Measurements from ENCODE around the gene EML1.

EML1 gene

GRCh38 chr14:99976021-99976420 lies 182.8 kb downstream of the EML1 start:
- Histone ChIP-seq H3K4me3 (ENCODE audit: control insufficient read depth in 1 of 7, extremely low read depth in 1 of 7, insufficient read depth in 4 of 7, low read depth in 2 of 7, low read length in 6 of 7) (no peak overlapping the region), H3K9me3 (ENCODE audit: control extremely low read depth in 1 of 5, control insufficient read depth in 4 of 5, insufficient read depth in 2 of 5, low read depth in 1 of 5, low read length in 4 of 5) (peaks cover 0 to 14% (median 0%) of the 10 kb centered on the region in 5 experiments), H3K27me3 (replicated peaks in 2 of 5; ENCODE audit: control insufficient read depth in 4 of 5, insufficient read depth in 5 of 5, low read length in 4 of 5) (no peaks in the 10 kb centered on the region), H3K36me3 (ENCODE audit: control insufficient read depth in 4 of 4, insufficient read depth in 4 of 4, low read length in 3 of 4) (peaks cover 0 to 4% (median 0%) of the 10 kb centered on the region in 4 experiments), H3K27ac (ENCODE audit: insufficient read depth in 1 of 2, low read depth in 1 of 2, low read length in 2 of 2, poor library complexity in 1 of 2, severe bottlenecking in 2 of 2) (no peak overlapping the region), H3K4me1 (ENCODE audit: control extremely low read depth in 1 of 4, control insufficient read depth in 4 of 4, insufficient read depth in 4 of 4, low read length in 3 of 4) (peaks cover 3 to 12% (median 7%) of the 10 kb centered on the region in 4 experiments)
- no peak for DNase-seq
- WGBS (ENCODE audit: insufficient coverage), result no CpG with 5 or more reads among the region's 1 CpG
- ChIA-PET POLR2A (no interaction called here), CTCF (interaction anchor here (1.1 to 4.5 kb wide), 3 partner anchors 50 to 217 kb away, joined by 3 to 21 read pairs (median 3); no protein-coding TSS in a partner anchor)

GRCh38 chr14:99976681-99977080 lies 183.5 kb downstream of the EML1 start:
- no peaks in the 10 kb centered on the region for H3K27me3 ChIP-seq (replicated peaks in 2 of 5; ENCODE audit: control insufficient read depth in 4 of 5, insufficient read depth in 5 of 5, low read length in 4 of 5)
- 96% methylated on average over 2 of the region's 3 CpGs for WGBS (ENCODE audit: insufficient coverage)
- H3K9me3 ChIP-seq (ENCODE audit: control extremely low read depth in 1 of 5, control insufficient read depth in 4 of 5, insufficient read depth in 2 of 5, low read depth in 1 of 5, low read length in 4 of 5), result peaks cover 0 to 14% (median 0%) of the 10 kb centered on the region in 5 experiments
- H3K36me3 ChIP-seq (ENCODE audit: control insufficient read depth in 4 of 4, insufficient read depth in 4 of 4, low read length in 3 of 4), result peaks cover 0 to 4% (median 0%) of the 10 kb centered on the region in 4 experiments
- H3K4me1 ChIP-seq (ENCODE audit: control extremely low read depth in 1 of 4, control insufficient read depth in 4 of 4, insufficient read depth in 4 of 4, low read length in 3 of 4), result peaks cover 3 to 14% (median 8%) of the 10 kb centered on the region in 4 experiments
- no peak overlapping the region for H3K4me3 ChIP-seq (ENCODE audit: control insufficient read depth in 1 of 7, extremely low read depth in 1 of 7, insufficient read depth in 4 of 7, low read depth in 2 of 7, low read length in 6 of 7)
- ChIA-PET CTCF (interaction anchor here (1.1 to 4.5 kb wide), 3 partner anchors 49 to 216 kb away, joined by 3 to 21 read pairs (median 3); no protein-coding TSS in a partner anchor), POLR2A (no interaction called here)
- H3K27ac ChIP-seq (ENCODE audit: insufficient read depth in 1 of 2, low read depth in 1 of 2, low read length in 2 of 2, poor library complexity in 1 of 2, severe bottlenecking in 2 of 2), result no peak overlapping the region
- no peak for DNase-seq

GRCh38 chr14:99980299-99980698 lies 187.1 kb downstream of the EML1 start:
- DNase-seq, result no peak
- no peak overlapping the region for H3K27ac ChIP-seq (ENCODE audit: insufficient read depth in 1 of 2, low read depth in 1 of 2, low read length in 2 of 2, poor library complexity in 1 of 2, severe bottlenecking in 2 of 2)
- POLR2A ChIA-PET, result no interaction called here
- WGBS (ENCODE audit: insufficient coverage), result 88% methylated on average over 4 of the region's 7 CpGs
- H3K4me1 ChIP-seq (ENCODE audit: control extremely low read depth in 1 of 4, control insufficient read depth in 4 of 4, insufficient read depth in 4 of 4, low read length in 3 of 4), result peaks cover 0 to 21% (median 14%) of the 10 kb centered on the region in 4 experiments
- no peak overlapping the region for H3K4me3 ChIP-seq (ENCODE audit: control insufficient read depth in 1 of 7, extremely low read depth in 1 of 7, insufficient read depth in 4 of 7, low read depth in 2 of 7, low read length in 6 of 7)
- peaks cover 0 to 5% (median 0%) of the 10 kb centered on the region in 5 experiments for H3K9me3 ChIP-seq (ENCODE audit: control extremely low read depth in 1 of 5, control insufficient read depth in 4 of 5, insufficient read depth in 2 of 5, low read depth in 1 of 5, low read length in 4 of 5)
- H3K36me3 ChIP-seq (ENCODE audit: control insufficient read depth in 4 of 4, insufficient read depth in 4 of 4, low read length in 3 of 4), result no peaks in the 10 kb centered on the region
- no peaks in the 10 kb centered on the region for H3K27me3 ChIP-seq (replicated peaks in 2 of 5; ENCODE audit: control insufficient read depth in 4 of 5, insufficient read depth in 5 of 5, low read length in 4 of 5)
- CTCF ChIA-PET, result interaction anchor here (0.8 to 6.5 kb wide), 7 partner anchors 38 to 177 kb away, joined by 3 to 76 read pairs (median 11); no protein-coding TSS in a partner anchor

DNA sequence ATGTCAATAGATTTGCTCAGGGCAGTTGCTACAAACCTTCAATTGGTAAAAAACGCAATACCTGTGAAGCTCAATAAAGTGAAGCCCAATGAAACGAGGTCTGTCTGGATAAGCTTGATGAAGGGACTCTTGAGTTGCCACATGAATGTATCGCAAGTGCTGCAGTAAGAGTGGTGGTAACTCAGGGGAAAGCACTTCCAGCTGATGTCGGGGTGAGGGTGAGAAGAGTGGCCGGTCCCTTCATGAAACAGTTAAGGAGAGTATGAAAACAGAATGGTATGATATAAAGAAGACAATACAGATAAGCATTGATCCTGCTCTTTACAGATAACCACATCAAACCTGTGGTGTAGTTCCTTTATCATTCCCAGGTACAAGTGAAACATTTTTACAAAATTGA lies 188.6 kb downstream of the EML1 start:
- Histone ChIP-seq H3K36me3 (ENCODE audit: control insufficient read depth in 4 of 4, insufficient read depth in 4 of 4, low read length in 3 of 4) (no peaks in the 10 kb centered on the region), H3K27ac (ENCODE audit: insufficient read depth in 1 of 2, low read depth in 1 of 2, low read length in 2 of 2, poor library complexity in 1 of 2, severe bottlenecking in 2 of 2) (no peak overlapping the region), H3K4me3 (ENCODE audit: control insufficient read depth in 1 of 7, extremely low read depth in 1 of 7, insufficient read depth in 4 of 7, low read depth in 2 of 7, low read length in 6 of 7) (peak overlapping the region in 2 of 7 experiments; percentile 23 to 24), H3K4me1 (ENCODE audit: control extremely low read depth in 1 of 4, control insufficient read depth in 4 of 4, insufficient read depth in 4 of 4, low read length in 3 of 4) (peaks cover 0 to 21% (median 14%) of the 10 kb centered on the region in 4 experiments), H3K9me3 (ENCODE audit: control extremely low read depth in 1 of 5, control insufficient read depth in 4 of 5, insufficient read depth in 2 of 5, low read depth in 1 of 5, low read length in 4 of 5) (peaks cover 0 to 5% (median 0%) of the 10 kb centered on the region in 5 experiments), H3K27me3 (replicated peaks in 2 of 5; ENCODE audit: control insufficient read depth in 4 of 5, insufficient read depth in 5 of 5, low read length in 4 of 5) (no peaks in the 10 kb centered on the region)
- ChIA-PET POLR2A (interaction anchor here (1.6 kb wide), 1 partner anchor 126 kb away, joined by 3 read pairs; no protein-coding TSS in a partner anchor), CTCF (interaction anchor here (0.7 to 6.5 kb wide), 28 partner anchors 8 to 304 kb away, joined by 3 to 76 read pairs (median 5); no protein-coding TSS in a partner anchor)
- 78% methylated on average over 4 of the region's 5 CpGs for WGBS (ENCODE audit: insufficient coverage)
- DNase-seq, result peak in 1 of 3 donors; percentile 15

GRCh38 chr14:99982537-99983250 lies 189.5 kb downstream of the EML1 start:
- Histone ChIP-seq H3K4me1 (ENCODE audit: control extremely low read depth in 1 of 4, control insufficient read depth in 4 of 4, insufficient read depth in 4 of 4, low read length in 3 of 4) (peaks cover 0 to 21% (median 14%) of the 10 kb centered on the region in 4 experiments), H3K27me3 (replicated peaks in 2 of 5; ENCODE audit: control insufficient read depth in 4 of 5, insufficient read depth in 5 of 5, low read length in 4 of 5) (no peaks in the 10 kb centered on the region), H3K9me3 (ENCODE audit: control extremely low read depth in 1 of 5, control insufficient read depth in 4 of 5, insufficient read depth in 2 of 5, low read depth in 1 of 5, low read length in 4 of 5) (peaks cover 0 to 5% (median 0%) of the 10 kb centered on the region in 5 experiments), H3K36me3 (ENCODE audit: control insufficient read depth in 4 of 4, insufficient read depth in 4 of 4, low read length in 3 of 4) (no peaks in the 10 kb centered on the region), H3K27ac (ENCODE audit: insufficient read depth in 1 of 2, low read depth in 1 of 2, low read length in 2 of 2, poor library complexity in 1 of 2, severe bottlenecking in 2 of 2) (no peak overlapping the region), H3K4me3 (ENCODE audit: control insufficient read depth in 1 of 7, extremely low read depth in 1 of 7, insufficient read depth in 4 of 7, low read depth in 2 of 7, low read length in 6 of 7) (peak overlapping the region in 1 of 7 experiments; percentile 20)
- WGBS (ENCODE audit: insufficient coverage), result 4% methylated on average over 3 of the region's 5 CpGs
- DNase-seq, result peak; percentile 64 to 78 (median 71)
- CTCF ChIA-PET, result interaction anchor here (0.9 to 6.5 kb wide), 28 partner anchors 9 to 259 kb away, joined by 3 to 76 read pairs (median 6); no protein-coding TSS in a partner anchor
- POLR2A ChIA-PET, result interaction anchor here (1.6 kb wide), 1 partner anchor 125 kb away, joined by 3 read pairs; no protein-coding TSS in a partner anchor

GRCh38 chr14:99983251-99984015 lies 190.2 kb downstream of the EML1 start:
- Histone ChIP-seq H3K4me3 (ENCODE audit: control insufficient read depth in 1 of 7, extremely low read depth in 1 of 7, insufficient read depth in 4 of 7, low read depth in 2 of 7, low read length in 6 of 7) (no peak overlapping the region), H3K36me3 (ENCODE audit: control insufficient read depth in 4 of 4, insufficient read depth in 4 of 4, low read length in 3 of 4) (no peaks in the 10 kb centered on the region), H3K27ac (ENCODE audit: insufficient read depth in 1 of 2, low read depth in 1 of 2, low read length in 2 of 2, poor library complexity in 1 of 2, severe bottlenecking in 2 of 2) (no peak overlapping the region), H3K27me3 (replicated peaks in 2 of 5; ENCODE audit: control insufficient read depth in 4 of 5, insufficient read depth in 5 of 5, low read length in 4 of 5) (no peaks in the 10 kb centered on the region), H3K4me1 (ENCODE audit: control extremely low read depth in 1 of 4, control insufficient read depth in 4 of 4, insufficient read depth in 4 of 4, low read length in 3 of 4) (peaks cover 0 to 21% (median 14%) of the 10 kb centered on the region in 4 experiments), H3K9me3 (ENCODE audit: control extremely low read depth in 1 of 5, control insufficient read depth in 4 of 5, insufficient read depth in 2 of 5, low read depth in 1 of 5, low read length in 4 of 5) (peaks cover 0 to 5% (median 0%) of the 10 kb centered on the region in 5 experiments)
- 73% methylated on average over 4 of the region's 4 CpGs for WGBS (ENCODE audit: insufficient coverage)
- ChIA-PET POLR2A (interaction anchor here (1.6 kb wide), 1 partner anchor 125 kb away, joined by 3 read pairs; no protein-coding TSS in a partner anchor), CTCF (interaction anchor here (1.0 to 6.5 kb wide), 19 partner anchors 10 to 258 kb away, joined by 3 to 76 read pairs (median 8); no protein-coding TSS in a partner anchor)
- DNase-seq, result no peak

Data from common myeloid progenitor, CD34-positive (primary cell).